ENCODE measurements around the gene ACP5.
A peak's percentile ranks its signal among the peaks of the same experiment; 100 is the strongest.
"Not testable (repeated sequence)": the region's sequence is repeated elsewhere in the genome, so short reads cannot be mapped to it uniquely, and the experiment has no call there.

ACP5 gene

DNA sequence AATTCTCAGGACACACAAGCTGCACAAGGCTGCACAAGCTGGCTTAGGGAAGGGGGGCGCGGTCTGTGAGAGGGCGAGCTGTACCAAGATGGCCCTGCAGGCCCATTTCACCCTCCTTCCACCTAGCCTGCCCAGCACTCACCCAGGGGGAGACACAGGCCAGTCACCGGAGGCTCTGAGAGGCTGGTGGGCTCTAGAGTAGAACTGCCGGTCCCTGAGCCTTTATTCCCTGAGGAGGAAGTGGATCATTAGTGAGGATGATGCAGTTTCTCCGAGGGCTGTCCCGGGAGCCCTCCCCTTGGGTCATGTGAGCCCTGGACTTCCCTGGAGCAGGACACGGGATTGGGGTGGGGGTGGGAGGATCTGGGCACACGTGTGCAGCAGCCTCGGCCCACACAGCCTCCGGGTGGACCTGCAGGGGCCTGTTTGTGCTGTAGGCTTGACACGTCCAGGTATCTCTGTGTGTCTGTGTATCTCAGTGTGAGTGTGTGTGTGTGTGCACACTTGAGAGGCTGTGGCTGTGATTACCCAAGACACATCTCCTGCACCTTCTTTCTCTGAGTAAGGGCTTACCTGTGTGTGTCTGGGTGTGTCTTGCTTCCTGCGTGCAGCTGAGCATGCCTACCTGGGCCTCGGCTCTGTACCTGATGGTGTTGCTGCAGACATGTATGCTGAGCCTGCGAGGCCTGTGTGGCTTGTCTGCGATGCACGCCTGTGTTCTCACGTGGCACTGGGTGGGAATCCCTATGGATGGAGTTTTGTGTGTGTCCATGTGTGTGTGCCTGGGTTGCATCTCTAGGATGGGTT is at the start of gene ACP5:
TSS of gene ACP5 (minus strand) at position 195 of the 807 bp plus-strand sequence. CDS start 328 bp downstream, outside the sequence.
- no peak for DNase-seq

DNA sequence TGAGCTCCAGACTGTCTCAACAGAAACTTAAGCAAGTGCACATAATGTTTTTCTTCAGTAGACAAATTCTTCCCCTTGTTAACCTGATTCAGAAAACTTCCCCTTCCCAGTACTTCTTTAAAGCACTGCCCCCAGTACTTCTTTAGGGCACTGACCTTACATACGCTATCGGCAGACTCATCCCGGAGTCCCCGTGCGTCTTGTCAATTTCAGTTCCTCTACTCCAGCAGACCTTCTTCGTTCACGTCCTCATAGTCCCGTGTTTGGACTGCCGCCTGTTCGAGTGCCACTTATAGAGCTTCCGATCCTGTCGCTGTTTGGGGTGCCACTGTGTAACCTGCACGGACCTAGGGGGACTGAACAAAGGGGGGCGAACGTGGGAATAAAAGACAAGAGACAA is 48.8 kb upstream of the ACP5 start:
- DNase-seq: no peak

DNA sequence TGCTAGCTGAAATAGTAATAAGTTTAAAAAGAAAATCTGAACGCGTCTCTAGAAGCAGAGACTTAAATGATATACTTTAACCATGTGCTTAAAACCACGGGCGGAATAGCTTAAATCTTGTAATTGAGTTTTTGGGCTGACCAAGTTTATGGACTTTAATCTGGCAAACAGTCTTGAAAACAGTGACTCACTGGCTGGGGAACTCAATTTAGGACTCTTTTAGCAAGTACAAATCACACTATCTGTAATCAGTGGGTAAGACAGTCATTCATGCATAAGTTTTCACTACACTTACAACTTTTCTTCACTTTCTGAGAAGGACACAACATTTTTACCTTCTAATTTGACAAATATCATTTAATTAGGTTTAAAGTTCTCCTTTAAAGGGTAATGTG is 46.6 kb upstream of the ACP5 start:
- DNase-seq: no peak

DNA sequence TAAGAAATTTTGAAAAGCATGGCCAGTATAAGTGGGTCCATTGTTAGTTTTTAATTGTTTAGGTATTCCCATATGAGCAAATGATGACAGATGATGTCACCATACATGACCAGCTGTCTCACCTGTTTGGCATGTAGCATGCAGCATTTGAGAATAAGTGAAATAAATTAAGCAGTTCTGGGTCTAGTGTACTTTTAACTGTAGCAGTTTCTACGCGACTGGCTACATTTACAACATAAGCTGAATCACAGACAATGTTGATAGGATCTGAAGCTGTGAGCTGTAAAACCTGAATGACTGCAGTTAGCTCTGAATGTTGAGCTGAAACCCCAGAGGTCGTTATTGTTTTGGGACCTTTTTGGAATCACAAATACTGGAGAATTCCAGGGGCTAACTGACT is 45.0 kb upstream of the ACP5 start:
- not testable (repeated sequence) for DNase-seq

DNA sequence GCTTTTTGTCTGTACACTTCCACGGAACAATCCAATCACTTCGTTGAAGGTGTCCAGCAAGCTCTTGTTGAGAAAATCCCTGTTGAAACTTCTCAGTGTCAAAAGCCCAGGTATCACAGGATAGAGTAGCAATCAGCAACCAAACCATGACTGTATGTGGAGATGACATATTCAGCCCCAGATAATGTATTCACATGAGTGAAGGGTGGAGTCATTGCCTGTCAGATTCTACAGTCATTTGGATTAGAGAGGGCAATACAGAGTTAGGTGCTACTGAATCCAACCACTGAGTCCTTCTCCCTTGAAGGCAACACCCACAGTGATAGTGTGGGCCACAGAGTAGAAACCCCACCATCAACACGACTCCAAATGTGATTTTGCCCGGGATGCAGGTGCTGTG is 43.1 kb upstream of the ACP5 start:
- no peak for DNase-seq

DNA sequence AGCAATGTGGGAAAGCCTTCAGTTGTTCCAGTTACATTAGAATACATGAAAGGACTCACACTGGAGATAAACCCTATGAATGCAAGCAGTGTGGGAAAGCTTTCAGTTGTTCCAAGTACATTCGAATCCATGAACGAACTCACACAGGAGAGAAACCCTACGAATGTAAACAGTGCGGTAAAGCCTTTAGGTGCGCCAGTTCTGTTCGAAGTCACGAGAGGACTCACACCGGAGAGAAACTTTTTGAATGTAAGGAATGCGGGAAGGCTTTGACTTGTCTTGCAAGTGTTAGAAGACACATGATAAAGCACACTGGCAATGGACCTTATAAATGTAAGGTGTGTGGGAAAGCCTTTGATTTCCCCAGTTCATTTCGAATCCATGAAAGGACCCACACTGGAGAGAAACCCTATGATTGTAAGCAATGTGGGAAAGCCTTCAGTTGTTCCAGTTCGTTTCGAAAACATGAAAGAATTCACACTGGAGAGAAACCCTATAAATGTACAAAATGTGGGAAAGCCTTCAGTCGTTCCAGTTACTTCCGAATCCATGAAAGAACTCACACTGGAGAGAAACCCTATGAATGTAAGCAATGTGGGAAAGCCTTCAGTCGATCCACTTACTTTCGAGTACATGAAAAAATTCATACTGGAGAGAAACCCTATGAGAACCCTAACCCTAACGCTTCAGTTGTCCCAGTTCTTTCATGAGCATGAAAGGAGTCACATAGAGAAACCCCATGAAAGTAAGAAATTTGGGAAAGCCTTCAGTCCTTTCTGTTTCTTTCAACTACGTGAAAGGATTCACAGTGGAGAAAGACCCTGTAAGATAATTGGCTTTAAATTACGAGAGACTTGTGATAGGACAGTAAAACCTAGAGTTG is 40.0 kb upstream of the ACP5 start:
- no peak for DNase-seq

DNA sequence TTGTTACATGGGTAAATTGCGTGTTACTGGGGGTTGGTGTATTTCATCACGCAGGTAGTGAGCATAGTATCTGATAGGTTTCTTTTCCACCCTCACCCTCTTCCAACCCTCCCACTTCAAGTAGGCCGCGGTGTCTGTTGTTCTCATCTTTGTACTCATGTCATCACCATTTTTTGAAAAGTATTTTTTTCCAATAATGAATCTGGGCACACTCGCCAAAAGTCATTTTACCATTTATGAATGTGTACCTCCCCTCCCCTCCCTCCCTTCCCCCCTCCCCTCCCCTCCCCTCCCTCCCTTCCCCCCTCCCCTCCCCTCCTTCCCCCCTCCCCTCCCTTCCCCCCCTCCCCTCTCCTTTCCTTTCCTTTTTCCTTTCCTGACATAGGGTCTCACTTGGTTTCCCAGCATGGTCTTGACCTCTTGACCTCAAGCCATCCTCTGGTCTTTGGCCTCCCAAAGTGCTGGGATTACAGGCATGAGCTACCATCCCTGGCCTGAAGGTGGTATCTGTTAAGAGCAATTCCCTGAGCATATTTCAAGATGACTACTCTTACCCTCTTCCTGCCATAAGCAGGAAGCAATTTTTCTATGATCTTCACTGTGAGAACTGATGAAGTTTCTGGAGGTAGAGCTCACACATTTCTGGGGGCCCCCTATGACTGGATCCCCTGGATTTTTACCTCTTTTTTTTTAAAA is 35.5 kb upstream of the ACP5 start:
- DNase-seq: no peak

DNA sequence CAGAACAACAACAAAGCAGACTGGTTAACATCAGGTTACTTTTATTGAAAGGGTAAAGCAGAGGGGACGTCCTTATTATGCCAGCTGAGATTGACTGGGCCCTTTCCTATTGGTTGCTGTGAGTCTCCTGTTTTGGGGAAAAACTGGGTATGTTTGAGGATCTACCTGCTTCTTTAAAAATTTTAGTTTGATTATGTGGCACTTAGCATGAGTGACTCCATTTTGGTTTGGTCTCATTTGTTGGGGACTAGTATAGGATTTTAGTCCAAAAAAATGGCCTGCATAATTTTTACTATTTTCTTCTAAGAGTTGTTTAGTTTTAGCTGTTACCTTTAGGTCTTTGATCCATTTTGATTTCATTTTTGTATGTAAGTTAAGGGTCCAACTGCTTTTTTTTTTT is 34.3 kb upstream of the ACP5 start:
- DNase-seq: no peak

DNA sequence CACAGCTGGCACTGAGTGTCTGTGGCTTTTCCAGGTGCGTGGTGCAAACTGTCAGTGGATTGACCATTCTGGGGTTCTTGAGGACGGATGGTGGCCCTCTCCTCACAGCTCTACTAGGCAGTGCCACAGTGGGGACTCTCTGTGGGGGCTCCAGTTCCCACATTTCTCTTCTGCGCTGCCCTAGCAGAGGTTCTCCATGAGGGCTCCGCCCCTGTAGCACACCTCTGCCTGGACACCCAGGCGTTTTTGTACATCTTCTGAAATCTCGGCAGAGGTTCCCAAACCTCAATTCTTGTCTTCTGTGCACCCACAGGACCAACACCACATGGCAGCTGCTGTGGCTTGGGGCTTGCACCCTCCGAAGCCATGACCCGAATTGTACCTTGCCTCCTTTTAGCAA is 29.0 kb upstream of the ACP5 start:
- no peak for DNase-seq

DNA sequence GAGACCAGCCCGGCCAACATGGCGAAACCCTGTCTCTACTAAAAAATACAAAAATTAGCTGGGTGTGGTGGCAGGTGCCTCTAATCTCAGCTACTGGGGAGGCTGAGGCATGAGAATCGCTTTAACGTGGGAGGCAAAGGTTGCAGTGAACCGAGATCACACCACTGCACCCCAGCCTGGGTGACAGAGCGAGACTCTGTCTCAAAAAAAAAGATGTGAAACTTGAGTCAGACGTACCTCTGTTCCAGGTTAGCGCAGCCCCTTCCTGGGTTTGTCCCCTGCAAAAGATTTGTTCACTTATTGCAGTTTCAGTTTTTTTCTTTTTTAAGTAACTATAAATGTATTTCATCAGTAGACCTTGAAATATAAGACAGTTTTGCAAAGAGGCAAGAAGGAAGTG is 22.3 kb upstream of the ACP5 start:
- not testable (repeated sequence) for DNase-seq

DNA sequence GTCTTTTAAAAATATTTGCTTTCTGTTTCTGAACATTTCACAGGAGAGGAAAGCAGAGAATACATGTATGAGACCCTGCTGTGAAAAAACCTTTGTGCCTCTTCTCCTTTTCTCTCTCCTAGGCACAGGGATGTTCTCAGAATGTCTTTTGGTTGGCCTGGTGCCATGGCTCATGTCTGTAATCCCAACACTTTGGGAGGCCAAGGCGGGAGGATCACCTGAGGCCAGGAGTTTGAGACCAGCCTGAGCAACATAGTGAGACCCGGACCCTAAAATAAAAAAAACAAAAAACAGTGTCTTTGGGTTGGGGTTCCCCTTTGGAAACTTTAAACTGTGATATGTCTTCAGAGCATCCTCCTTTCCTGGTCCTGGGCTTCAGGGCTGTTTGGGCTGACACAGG is 21.3 kb upstream of the ACP5 start:
- DNase-seq: no peak

DNA sequence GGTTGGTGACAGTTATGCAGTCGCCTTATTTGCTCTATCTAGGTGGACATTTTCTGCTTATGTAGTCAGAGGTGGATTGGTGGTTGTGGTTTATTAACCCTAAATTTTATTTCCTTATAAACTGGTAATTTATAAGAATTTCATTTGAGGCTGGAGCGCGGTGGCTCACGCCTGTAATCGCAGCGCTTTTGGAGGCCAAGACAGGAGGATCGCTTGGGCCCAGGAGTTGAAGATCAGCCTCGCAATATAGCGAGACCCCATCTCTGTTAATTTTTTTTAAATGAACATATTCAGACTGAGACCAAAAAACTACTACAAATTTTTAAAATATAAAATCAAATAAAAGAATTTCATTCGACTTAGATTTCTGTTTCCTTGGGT is 20.6 kb upstream of the ACP5 start:
- DNase-seq: no peak

DNA sequence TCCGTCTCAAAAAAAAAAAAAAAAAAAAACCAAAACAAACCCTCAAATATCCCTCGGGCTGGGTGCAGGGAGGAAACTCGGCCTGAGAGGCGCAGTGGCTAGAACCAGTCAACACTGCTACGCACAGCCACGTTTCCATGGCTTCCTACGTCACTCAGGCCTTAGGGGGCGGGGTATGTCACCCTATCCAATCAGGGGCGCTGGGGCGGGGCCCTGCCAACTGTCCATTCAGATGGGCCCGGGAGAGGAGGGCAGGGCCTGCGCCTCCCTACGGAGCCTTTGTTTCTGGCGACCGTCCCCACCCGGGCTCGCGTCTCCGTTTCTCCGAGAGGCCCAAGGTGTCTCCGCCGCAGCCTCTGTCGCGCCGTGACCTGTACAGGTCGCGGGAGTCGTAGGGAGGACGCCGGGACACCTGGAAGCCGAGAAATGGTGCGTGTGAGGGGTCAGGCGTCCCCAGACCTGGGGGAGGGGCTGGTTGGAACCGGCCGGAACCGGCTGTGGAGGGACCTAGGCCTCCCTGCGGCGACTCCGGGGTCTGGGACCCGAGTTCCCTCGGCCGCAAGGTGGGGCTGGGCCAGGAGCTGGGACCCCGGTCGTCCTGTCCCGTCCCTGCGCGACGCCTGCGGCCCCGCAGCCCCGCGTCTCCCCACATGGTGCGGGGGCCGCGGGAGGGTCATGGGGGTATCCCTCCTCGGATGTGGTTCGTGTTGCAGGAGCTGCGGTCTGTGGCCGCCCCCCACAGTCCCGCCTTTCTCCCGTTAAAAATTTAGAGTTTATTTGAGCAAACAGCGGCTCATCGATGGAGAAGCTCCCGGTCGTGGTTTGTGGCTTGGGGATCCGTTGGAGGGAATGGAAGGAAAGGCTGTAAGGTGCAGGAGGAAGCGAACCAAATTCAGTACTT is 20.0 kb upstream of the ACP5 start, which contains the start of gene ZNF627:
TSS of gene ZNF627 (plus strand) at position 282 of the 901 bp plus-strand sequence. CDS start at position 427, 145 bp downstream.
- peak; percentile 99 for DNase-seq

DNA sequence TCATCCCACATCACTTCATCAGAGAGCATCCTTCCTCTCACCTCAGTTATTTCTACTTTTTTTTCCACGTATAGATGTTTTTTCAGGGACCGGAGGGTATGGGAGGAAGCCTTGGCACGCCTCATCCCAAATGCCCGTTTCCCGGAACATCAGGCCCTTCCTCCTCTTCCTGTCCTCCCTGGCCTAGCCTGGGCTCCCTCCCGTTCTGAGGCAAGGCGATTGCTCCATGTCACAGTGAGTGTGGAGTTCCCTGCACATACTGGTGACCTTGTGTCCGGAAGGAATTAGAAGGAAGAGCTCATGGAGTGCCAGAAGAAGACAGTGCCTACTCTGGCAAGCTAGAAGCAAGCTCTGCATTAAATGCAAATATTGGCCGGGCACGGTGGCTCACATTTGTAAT is 18.7 kb upstream of the ACP5 start:
- DNase-seq: no peak

DNA sequence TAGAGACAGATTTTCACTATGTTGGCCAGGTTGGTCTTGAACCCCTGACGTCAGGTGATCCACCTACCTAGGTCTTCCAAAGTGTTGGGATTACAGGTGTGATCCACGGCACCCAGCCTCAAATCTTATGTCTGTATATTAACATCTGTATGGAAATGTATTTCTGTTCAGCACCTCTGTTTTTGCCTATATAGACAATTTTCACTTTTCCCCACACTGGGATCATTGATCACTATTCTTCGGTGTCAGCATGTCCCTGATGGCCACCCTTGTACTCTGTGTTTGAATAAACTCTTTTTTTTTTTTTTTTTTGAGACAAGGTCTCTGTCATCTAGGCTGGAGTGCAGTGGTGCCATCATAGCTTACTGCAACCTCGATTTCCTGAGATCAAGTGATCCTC is 16.6 kb upstream of the ACP5 start:
- no peak for DNase-seq

DNA sequence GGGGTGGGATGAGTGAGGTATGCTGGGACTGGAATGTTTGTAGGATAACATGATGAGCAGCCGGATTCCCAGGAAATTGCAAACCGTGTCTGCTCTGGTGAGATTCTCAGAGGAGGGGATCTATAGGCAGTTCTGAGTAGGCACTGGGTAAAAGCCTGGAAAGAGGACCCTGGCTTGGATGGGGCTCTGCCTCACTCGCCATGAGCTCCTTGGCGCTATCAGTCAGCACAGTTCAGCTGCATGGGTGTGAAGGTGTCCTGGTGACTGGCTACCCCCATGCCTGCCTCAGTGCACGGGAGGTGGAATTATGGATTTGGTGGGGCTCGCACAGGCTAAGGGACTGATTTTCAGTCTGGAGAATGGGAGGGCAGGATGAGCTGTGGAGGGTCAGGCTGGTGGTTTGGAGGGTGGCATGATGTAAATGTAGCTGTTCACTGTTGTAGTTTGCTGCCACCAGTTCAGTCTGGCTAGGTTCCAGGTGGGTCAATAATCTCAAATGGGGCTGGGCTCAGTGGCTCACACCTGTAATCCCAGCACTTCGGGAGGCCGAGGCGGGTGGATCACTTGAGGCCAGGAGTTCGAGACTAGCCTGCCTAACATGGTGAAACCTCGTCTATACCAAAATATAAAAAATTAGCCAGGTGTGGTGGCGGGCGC is 10.7 kb upstream of the ACP5 start:
- DNase-seq: peak; percentile 41

DNA sequence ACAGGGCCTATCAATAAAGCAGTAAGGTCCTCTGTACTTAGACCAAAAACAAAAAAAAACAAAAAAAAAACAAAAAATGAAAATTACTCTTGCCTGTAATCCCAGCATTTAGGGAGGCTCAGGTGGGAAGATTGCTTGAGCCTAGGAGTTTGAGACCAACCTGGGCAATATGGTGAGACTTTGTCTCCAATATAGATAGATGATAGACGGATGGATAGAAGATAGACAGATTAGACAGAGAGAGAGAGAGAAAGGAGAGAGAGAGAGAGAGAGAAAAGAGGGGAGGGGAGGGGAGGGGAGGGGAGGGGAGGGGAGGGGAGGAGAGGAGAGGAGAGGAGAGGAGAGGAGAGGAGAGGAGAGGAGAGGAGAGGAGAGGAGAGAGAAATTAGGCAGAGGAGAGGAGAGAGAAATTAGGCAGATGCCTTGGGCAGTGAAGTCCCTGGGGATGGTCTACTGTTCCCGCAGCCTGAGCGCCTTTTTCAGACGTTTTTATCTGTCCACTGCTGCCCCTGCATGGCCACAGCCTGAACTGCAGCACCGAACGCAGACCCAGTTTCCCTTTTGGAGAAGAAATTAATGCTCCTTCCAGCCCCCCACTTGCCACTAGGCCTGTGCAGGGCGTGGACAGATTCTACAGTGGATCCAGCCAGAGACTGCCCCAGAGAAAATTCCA is 10.0 kb upstream of the ACP5 start:
- peak; percentile 69 for DNase-seq

DNA sequence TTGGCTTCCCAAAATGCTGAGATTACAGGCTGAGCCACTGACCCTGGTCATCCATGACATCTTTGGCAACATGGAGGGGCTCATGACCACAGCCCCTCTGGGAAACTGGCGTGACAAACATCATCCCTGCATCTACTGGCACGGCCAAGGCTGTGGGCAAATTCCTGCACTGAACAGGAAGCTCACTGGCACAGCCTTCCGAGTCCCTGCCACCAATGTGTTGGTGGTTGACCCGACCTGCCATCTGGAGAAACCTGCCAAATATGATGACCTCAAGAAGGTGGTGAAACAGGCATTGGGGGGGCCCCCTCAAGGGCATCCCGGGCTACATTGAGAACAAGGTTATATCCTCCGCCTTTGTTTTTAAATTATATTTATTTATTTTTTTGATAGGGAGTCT is 8.9 kb upstream of the ACP5 start:
- DNase-seq: no peak

DNA sequence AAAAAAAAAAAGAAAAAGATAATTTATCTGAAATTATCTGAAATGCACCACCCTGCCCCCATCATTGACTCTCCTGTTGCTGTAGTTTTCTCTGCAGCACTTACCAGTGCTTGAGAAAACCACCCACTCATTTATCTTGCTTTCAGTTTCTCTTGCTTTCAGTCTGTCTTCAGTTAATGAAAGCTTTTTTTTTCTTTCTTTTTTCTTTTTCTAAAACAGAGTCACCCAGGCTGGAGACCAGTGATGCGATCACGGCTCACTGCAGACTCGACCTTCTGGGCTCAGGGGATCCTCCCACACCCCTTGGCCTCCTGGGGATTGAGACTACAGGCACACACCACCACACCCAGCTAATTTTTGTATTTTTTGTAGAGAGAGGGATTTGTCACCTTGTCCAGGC is 4.3 kb upstream of the ACP5 start:
- DNase-seq: no peak

DNA sequence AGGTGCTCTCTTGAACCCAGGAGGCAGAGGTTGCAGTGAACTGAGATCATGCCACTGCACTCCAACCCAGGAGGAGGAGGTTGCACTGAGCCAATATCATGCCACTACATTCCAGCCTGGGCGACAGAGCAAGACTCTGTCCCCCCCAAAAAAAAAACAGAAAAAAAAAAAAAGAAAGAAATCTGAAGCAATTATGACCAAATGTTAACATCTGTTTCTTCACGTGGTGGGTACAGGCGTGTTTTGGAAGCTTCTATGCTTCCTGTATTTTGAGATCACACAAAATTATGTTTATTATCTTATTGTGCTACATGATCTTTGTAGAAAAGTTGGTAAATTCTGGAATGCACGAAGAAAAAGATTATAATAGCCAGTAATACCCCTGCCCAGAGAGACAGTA is 2.7 kb upstream of the ACP5 start:
- no peak for DNase-seq
